Trophoblast cell (in vitro differentiated cells and primary cell): ENCODE results near the gene ZNF112. TPM values are rescaled to one million over a fixed set of nuclear protein-coding genes. Genes with fewer than 3 reads are reported as not detected.
"Not testable (repeated sequence)": the region's sequence is repeated elsewhere in the genome, so short reads cannot be mapped to it uniquely, and the experiment has no call there.

Source experiments
- DNase-seq, 2 donors: peaks; one replicate each; pipeline ENCODE4 v3.0.0-alpha.2; 2016
- H2AFZ ChIP-seq: 2 replicates; pipeline ENCODE4 v1.6.1; 2013; ENCODE audit warnings: low read length, moderate library complexity, mild to moderate bottlenecking; ENCODE audit not compliant: insufficient read depth, poor library complexity
- H2AK5ac ChIP-seq: 2 replicates; pipeline ENCODE4 v1.6.1; 2013; ENCODE audit warnings: mild to moderate bottlenecking, low read length
- H2BK120ac ChIP-seq: 2 replicates; pipeline ENCODE4 v1.6.1; 2013; ENCODE audit warnings: low read length, mild to moderate bottlenecking, moderate library complexity; ENCODE audit not compliant: insufficient read depth, poor library complexity
- H2BK12ac ChIP-seq: 2 replicates; pipeline ENCODE4 v1.6.1; 2013; ENCODE audit warnings: mild to moderate bottlenecking, low read length, moderate library complexity
- H2BK5ac ChIP-seq: 2 replicates; pipeline ENCODE4 v1.6.1; 2013; ENCODE audit warnings: low read length, low read depth, moderate library complexity, mild to moderate bottlenecking; ENCODE audit not compliant: poor library complexity
- H3K14ac ChIP-seq: 2 replicates; pipeline ENCODE4 v1.6.1; 2013; ENCODE audit warnings: mild to moderate bottlenecking, low read length
- H3K18ac ChIP-seq: 2 replicates; pipeline ENCODE4 v1.6.1; 2013; ENCODE audit warnings: mild to moderate bottlenecking, low read length
- H3K23ac ChIP-seq: 2 replicates; pipeline ENCODE4 v1.6.1; 2013; ENCODE audit warnings: low read length
- H3K27ac ChIP-seq: 2 replicates; pipeline ENCODE4 v1.5.1; 2013; ENCODE audit warnings: low read depth, mild to moderate bottlenecking, inconsistent platforms, low read length, moderate library complexity
- H3K27me3 ChIP-seq: 2 replicates; pipeline ENCODE4 v1.6.1; 2013; ENCODE audit warnings: inconsistent platforms, mild to moderate bottlenecking, low read length, moderate library complexity; ENCODE audit not compliant: insufficient read depth
- H3K36me3 ChIP-seq, 2 experiments: 1 replicate in 1 of 2; 2 replicates in 1 of 2; pipeline ENCODE4 v1.6.1; 2013; ENCODE audit warnings: low read length in 2 of 2, mild to moderate bottlenecking in 2 of 2, moderate library complexity in 1 of 2; ENCODE audit not compliant: insufficient read depth in 2 of 2, control insufficient read depth in 1 of 2
- H3K4ac ChIP-seq: 2 replicates; pipeline ENCODE4 v1.6.1; 2013; ENCODE audit warnings: low read depth, mild to moderate bottlenecking, low read length, moderate library complexity
- H3K4me1 ChIP-seq, 2 experiments: 1 replicate in 1 of 2; 2 replicates in 1 of 2; pipeline ENCODE4 v1.6.1; 2013; ENCODE audit warnings: low read length in 2 of 2, mild to moderate bottlenecking in 2 of 2, moderate library complexity in 1 of 2; ENCODE audit not compliant: insufficient read depth in 2 of 2, control insufficient read depth in 1 of 2
- H3K4me2 ChIP-seq: 2 replicates; pipeline ENCODE4 v1.6.1; 2013; ENCODE audit warnings: inconsistent platforms, mild to moderate bottlenecking, low read length, moderate library complexity
- H3K4me3 ChIP-seq: 2 replicates; pipeline ENCODE4 v1.5.1; 2013; ENCODE audit warnings: mild to moderate bottlenecking, low read depth, low read length, inconsistent platforms
- H3K79me1 ChIP-seq: one replicate; pipeline ENCODE4 v1.6.1; 2013; ENCODE audit warnings: low read length
- H3K79me2 ChIP-seq: 2 replicates; pipeline ENCODE4 v1.6.1; 2013; ENCODE audit warnings: low read length, mild to moderate bottlenecking; ENCODE audit not compliant: control insufficient read depth, insufficient read depth, poor library complexity
- H3K9ac ChIP-seq: 2 replicates; pipeline ENCODE4 v1.6.1; 2013; ENCODE audit warnings: mild to moderate bottlenecking, low read length
- H3K9me3 ChIP-seq: 2 replicates; pipeline ENCODE4 v1.6.1; 2013; ENCODE audit warnings: low read depth, mild to moderate bottlenecking, control low read depth, inconsistent platforms, low read length; ENCODE audit not compliant: insufficient read depth
- H4K12ac ChIP-seq: 2 replicates; pipeline ENCODE4 v1.6.1; 2013; ENCODE audit warnings: low read depth, mild to moderate bottlenecking, low read length, moderate library complexity
- H4K8ac ChIP-seq: 2 replicates; pipeline ENCODE4 v1.6.1; 2013; ENCODE audit warnings: low read depth, mild to moderate bottlenecking, low read length, moderate library complexity
- H4K91ac ChIP-seq: one replicate; pipeline ENCODE4 v1.6.1; 2013; ENCODE audit warnings: low read depth, mild to moderate bottlenecking, low read length, moderate library complexity
- WGBS: extraction: QIAGEN DNeasy Blood & Tissue Kit; methylation state at CpG from one replicate; pipeline ENCODE4 v1.1.7; 2013; ENCODE audit warnings: missing lambda C conversion rate; ENCODE audit not compliant: insufficient read length, insufficient coverage; ENCODE audit errors: extremely low coverage; 5-methylcytosine and 5-hydroxymethylcytosine counted together
- polyA plus RNA-seq: library from polyadenylated mRNA; stranded (reverse); fragments of 200-250 nt; gene quantifications from 2 replicates; pipeline ENCODE4 v1.2.3, GENCODE V29; 2013

The ZNF112 gene
- 2.1 and 2.3 TPM in 2 replicates for polyA plus RNA-seq

DNA sequence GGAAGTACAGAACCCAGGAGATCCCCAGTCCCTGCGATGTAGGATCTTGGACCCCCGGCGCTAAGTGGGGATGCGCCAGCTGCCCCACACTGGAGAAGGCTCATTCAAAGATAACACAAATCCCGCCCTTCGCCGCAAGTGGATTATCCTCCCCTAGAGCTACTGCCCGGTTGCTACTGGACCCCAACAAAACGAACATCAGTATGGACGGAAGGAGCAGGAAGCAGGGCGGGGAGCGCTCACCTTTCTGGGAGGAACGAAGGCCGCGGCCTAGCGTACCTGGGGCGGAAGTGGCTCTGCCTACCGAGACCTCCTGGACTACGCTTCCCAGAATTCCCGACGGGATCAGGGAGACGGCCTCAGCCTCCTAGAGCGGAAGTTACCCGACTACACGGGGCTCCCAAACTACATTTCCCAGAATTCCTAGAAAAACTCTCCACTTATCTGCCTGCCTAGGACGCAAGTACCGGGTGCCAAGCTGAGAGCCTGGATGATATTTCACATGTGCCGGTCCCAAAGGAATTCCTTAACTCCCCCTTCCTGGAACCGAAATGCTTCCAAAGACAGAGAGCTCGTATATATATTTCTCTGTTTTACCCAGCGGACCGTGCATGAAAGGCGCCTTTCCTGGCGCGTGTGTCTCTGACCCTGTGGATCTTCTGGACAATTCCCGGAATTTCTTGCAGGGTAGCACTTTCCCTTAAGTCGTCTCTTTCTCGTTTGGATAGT, at the start of gene ZNF112:
Gene ZNF112, minus strand, starts transcription at position 298 of the 729 bp plus-strand sequence. CDS start 16,141 bp downstream, outside the sequence.
- H2BK12ac ChIP-seq, result no peak within 1 kb of the TSS
- H3K4me3 ChIP-seq, result peak within 1 kb of the TSS; percentile 80
- DNase-seq, result peak; percentile 89 to 94
- no peak within 1 kb of the TSS for H2AK5ac ChIP-seq
- H3K18ac ChIP-seq, result peak within 1 kb of the TSS; percentile 46
- no peak within 1 kb of the TSS for H3K23ac ChIP-seq
- peak within 1 kb of the TSS; percentile 87 for H3K9ac ChIP-seq
- peaks cover 2% of the 10 kb centered on the region for H3K79me1 ChIP-seq
- H3K9me3 ChIP-seq, result no peaks in the 10 kb centered on the region
- peak within 1 kb of the TSS; percentile 80 for H3K14ac ChIP-seq
- H3K4me2 ChIP-seq, result peak within 1 kb of the TSS; percentile 72
- peak within 1 kb of the TSS; percentile 13 for H3K4ac ChIP-seq
- H4K12ac ChIP-seq, result peak within 1 kb of the TSS; percentile 71
- H3K27me3 ChIP-seq, result no peaks in the 10 kb centered on the region
- peak within 1 kb of the TSS; percentile 10 for H2BK120ac ChIP-seq
- whole genome bisulfite sequencing, result no CpG with 5 or more reads among the region's 38 CpGs
- H3K79me2 ChIP-seq, result peaks cover 2% of the 10 kb centered on the region
- no peak within 1 kb of the TSS for H2BK5ac ChIP-seq
- peaks cover 0 to 2% of the 10 kb centered on the region in 2 experiments for H3K4me1 ChIP-seq
- H3K36me3 ChIP-seq, result no peaks in the 10 kb centered on the region
- H2AFZ ChIP-seq, result peak within 1 kb of the TSS; percentile 95
- H4K91ac ChIP-seq, result no peak within 1 kb of the TSS
- H3K27ac ChIP-seq, result no peak within 1 kb of the TSS
- H4K8ac ChIP-seq, result peak within 1 kb of the TSS; percentile 93

DNA sequence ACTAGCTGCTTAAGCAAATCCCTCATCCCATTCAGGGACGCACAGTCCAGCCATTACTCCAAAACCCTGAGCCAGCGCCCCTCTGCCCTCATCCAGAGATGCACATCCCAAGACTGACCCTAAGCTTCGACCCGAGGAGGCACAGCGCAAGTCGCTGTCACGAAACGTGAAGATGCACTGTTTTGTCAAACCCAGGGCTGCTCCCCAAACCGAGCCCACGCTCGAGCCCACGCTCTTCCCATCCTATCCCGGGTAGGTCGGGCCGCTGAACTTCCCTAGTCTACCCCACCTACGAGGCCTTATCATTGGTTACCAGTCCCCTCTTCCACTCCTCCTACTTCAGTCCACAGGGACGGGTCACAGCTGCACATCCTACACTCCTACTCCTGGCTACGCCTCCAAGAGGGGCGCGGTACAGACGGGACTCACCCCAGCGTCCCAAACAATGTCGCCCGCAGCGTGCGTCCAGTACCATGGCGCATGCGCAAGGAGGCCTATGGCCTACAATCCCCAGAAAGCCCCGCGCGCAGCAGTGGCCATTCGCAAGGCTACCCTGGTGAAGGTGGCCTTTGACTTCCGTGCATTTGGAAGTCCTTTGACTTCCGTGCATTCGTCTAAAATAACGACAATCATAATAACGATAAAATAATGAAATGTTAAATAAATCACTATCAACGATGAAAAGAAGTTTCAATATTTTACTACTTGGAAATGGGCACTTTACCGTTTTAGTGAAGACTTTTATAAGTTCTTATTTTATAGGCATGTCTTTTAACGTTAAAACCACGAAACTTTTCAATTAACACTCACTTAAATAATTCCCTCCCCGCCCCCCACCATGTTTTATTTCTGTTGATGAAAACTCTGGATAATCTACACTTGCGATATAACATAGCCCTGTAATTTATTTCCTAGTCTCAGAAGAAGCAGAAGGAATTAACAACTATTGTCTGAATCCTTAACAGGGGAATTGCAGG, 44.9 kb upstream of the ZNF112 start, which contains the start of gene ZNF285:
Gene ZNF285, minus strand, starts transcription at position 470 of the 977 bp plus-strand sequence. CDS start 4,395 bp downstream, outside the sequence.
- no peak within 1 kb of the TSS for H4K91ac ChIP-seq
- H3K36me3 ChIP-seq, result no peaks in the 10 kb centered on the region
- H3K4ac ChIP-seq, result no peak within 1 kb of the TSS
- H2AFZ ChIP-seq, result peak within 1 kb of the TSS; percentile 58
- H3K79me2 ChIP-seq, result no peaks in the 10 kb centered on the region
- no peak within 1 kb of the TSS for H3K18ac ChIP-seq
- no peaks in the 10 kb centered on the region for H3K79me1 ChIP-seq
- H4K12ac ChIP-seq, result peak within 1 kb of the TSS; percentile 4
- H2AK5ac ChIP-seq, result no peak within 1 kb of the TSS
- H3K4me2 ChIP-seq, result peak within 1 kb of the TSS; percentile 93
- H2BK5ac ChIP-seq, result no peak within 1 kb of the TSS
- H3K4me3 ChIP-seq, result peak within 1 kb of the TSS; percentile 80
- peak within 1 kb of the TSS; percentile 72 for H4K8ac ChIP-seq
- H3K23ac ChIP-seq, result no peak within 1 kb of the TSS
- H3K14ac ChIP-seq, result no peak within 1 kb of the TSS
- H2BK120ac ChIP-seq, result no peak within 1 kb of the TSS
- H2BK12ac ChIP-seq, result no peak within 1 kb of the TSS
- H3K4me1 ChIP-seq, result peaks cover 0 to 3% of the 10 kb centered on the region in 2 experiments
- peak; percentile 87 to 98 for DNase-seq
- H3K27me3 ChIP-seq, result no peaks in the 10 kb centered on the region
- no peak within 1 kb of the TSS for H3K27ac ChIP-seq
- H3K9ac ChIP-seq, result peak within 1 kb of the TSS; percentile 62
- H3K9me3 ChIP-seq, result peaks cover 5% of the 10 kb centered on the region
- no CpG with 5 or more reads among the region's 43 CpGs for WGBS

DNA sequence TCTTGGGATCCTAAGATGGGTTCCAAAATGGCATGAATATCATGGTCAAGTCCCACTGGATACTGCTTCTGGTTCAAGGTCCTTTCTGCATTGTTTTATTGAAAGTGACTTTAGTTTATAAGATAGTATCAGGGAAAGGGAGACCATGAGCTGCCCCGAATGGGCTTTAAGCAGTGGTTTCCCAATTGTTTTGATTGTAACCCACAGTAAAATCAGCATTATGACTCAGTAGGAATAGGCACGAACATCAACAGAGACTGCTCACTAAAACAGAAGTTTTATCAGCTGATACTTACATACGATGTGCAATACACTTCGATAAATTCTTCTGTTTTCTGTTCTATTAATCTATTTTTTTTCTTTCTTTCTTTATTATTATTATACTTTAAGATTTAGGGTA, 32.8 kb upstream of the ZNF112 start:
- not testable (repeated sequence) for H3K4me3 ChIP-seq, H3K36me3 ChIP-seq, H3K79me2 ChIP-seq, H3K9me3 ChIP-seq, H4K8ac ChIP-seq, H3K4ac ChIP-seq, H2BK12ac ChIP-seq, H3K14ac ChIP-seq, H3K23ac ChIP-seq, H4K91ac ChIP-seq, H2AK5ac ChIP-seq, H4K12ac ChIP-seq, H2BK5ac ChIP-seq, H3K27me3 ChIP-seq, DNase-seq, H3K9ac ChIP-seq, H3K4me1 ChIP-seq, H2AFZ ChIP-seq, H3K4me2 ChIP-seq, H2BK120ac ChIP-seq, H3K79me1 ChIP-seq, H3K18ac ChIP-seq, H3K27ac ChIP-seq
- no CpG with 5 or more reads among the region's 4 CpGs for WGBS

DNA sequence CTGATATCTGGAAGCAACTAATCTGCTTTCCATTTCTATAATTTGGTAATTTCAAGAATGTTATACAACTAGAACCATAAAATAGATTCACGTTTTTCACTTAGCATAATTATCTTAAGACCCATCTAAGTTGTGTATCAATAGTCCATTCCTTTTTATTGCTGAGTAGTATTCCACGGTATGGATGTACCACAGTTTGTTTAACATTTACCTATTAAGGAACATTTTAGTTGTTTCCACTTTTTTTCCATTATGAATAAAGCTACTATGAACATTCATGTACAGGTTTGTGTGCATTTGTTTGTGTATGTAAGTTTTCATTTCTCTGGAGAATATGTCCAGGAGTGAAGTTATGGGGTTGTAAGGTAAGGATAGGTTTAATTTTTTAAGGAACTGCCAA, 18.3 kb upstream of the ZNF112 start:
- Histone ChIP-seq H2BK120ac (no peak overlapping the region), H3K79me2 (no peaks in the 10 kb centered on the region), H3K79me1 (no peaks in the 10 kb centered on the region), H3K9me3 (peaks cover 8% of the 10 kb centered on the region), H2BK5ac (no peak overlapping the region), H3K14ac (no peak overlapping the region), H3K23ac (no peak overlapping the region), H4K91ac (no peak overlapping the region), H3K27ac (no peak overlapping the region), H3K9ac (no peak overlapping the region), H3K4me1 (no peaks in the 10 kb centered on the region), H3K4me3 (no peak overlapping the region), H2BK12ac (no peak overlapping the region), H3K36me3 (no peaks in the 10 kb centered on the region), H2AK5ac (no peak overlapping the region), H3K4ac (no peak overlapping the region), H4K12ac (no peak overlapping the region), H3K18ac (no peak overlapping the region), H3K4me2 (no peak overlapping the region), H4K8ac (no peak overlapping the region), H2AFZ (no peak overlapping the region), H3K27me3 (no peaks in the 10 kb centered on the region)
- no CpG with 5 or more reads among the region's 2 CpGs for WGBS
- no peak for DNase-seq
